22Rv1 (cell line): ENCODE results near the gene FAM89A.

Experiments
- CTCF ChIP-seq: fragments of 450-650 bp; IDR thresholded peaks from 2 replicates; pipeline ENCODE4 v1.5.1; 2017; ENCODE audit warnings: mild to moderate bottlenecking
- ZFX ChIP-seq: fragments of 450-650 bp; IDR thresholded peaks from 2 replicates; pipeline ENCODE4 v1.6.1; 2017; ENCODE audit warnings: antibody characterized with exemption, borderline replicate concordance

DNA sequence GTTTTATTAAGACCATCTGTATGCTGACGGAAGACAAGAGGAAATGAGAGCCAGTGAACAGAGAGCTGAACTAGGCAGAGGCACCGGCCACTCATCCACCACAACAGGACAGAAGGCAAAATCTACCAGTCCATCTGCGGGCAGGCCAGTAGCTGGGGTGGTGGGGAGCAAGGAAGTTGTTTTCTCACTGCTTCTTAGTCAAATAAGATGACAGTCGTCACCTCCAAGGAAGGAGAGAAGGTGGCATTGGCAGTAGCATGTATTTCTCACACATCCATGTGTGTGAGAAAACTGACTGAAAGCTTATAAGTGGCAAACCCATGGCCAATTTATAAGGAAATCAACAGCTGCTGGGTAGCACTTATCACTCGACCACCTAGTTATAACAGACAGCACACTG lies 69.6 kb downstream of the FAM89A start:
- TF ChIP-seq CTCF (no peak), ZFX (no peak)
